GM19324 (cell line): ENCODE data around the gene DPP7.
A peak's percentile ranks its signal among the peaks of the same experiment; 100 is the strongest.

Experiments
- ATAC-seq: cut with Tn5 transposase; IDR thresholded peaks from one replicate; pipeline ENCODE4 v1.9.1; 2021; ENCODE audit warnings: mild to moderate bottlenecking, moderate library complexity; ENCODE audit not compliant: unreplicated experiment, low FRiP score

Gene DPP7

GRCh38 chr9:137095664-137096517 lies 18.6 kb downstream of the DPP7 start:
- peak; percentile 65 for ATAC-seq

GRCh38 chr9:137089232-137089947 lies 25.1 kb downstream of the DPP7 start:
- no peak for ATAC-seq

- ATAC-seq: no peak
Observed at GRCh38 chr9:137088121-137088520, 26.4 kb downstream of the DPP7 start.

- ATAC-seq: no peak
Observed at GRCh38 chr9:137087409-137087925, 27.1 kb downstream of the DPP7 start.

GRCh38 chr9:137086531-137087408 lies 27.8 kb downstream of the DPP7 start, which contains the start of gene MAN1B1:
Gene MAN1B1 (plus strand): TSS chr9:137086985. CDS start chr9:137087000, 15 bp downstream.
- ATAC-seq: peak; percentile 91

GRCh38 chr9:137085920-137086530 lies 28.5 kb downstream of the DPP7 start:
- peak; percentile 24 for ATAC-seq

GRCh38 chr9:137084526-137084925 lies 30.0 kb downstream of the DPP7 start:
- no peak for ATAC-seq

GRCh38 chr9:137083394-137084004 lies 31.0 kb downstream of the DPP7 start:
- ATAC-seq: no peak

- ATAC-seq: no peak
Observed at GRCh38 chr9:137082925-137083290, 31.6 kb downstream of the DPP7 start.

GRCh38 chr9:137082222-137082924 lies 32.2 kb downstream of the DPP7 start:
- no peak for ATAC-seq

GRCh38 chr9:137080260-137081122 lies 34.0 kb downstream of the DPP7 start:
- ATAC-seq: no peak

- ATAC-seq: no peak
Observed at GRCh38 chr9:137079401-137079787, 35.1 kb downstream of the DPP7 start.

- ATAC-seq: no peak
Observed at GRCh38 chr9:137078701-137079400, 35.7 kb downstream of the DPP7 start.

- peak; percentile 14 for ATAC-seq
Observed at GRCh38 chr9:137077758-137078693, 36.5 kb downstream of the DPP7 start.

GRCh38 chr9:137077010-137077747 lies 37.4 kb downstream of the DPP7 start, which contains the start of gene UAP1L1:
Gene UAP1L1 (plus strand): TSS chr9:137077517. CDS start chr9:137077533, 16 bp downstream.
- ATAC-seq: peak; percentile 42

- ATAC-seq: no peak
Observed at GRCh38 chr9:137076636-137077009, 37.9 kb downstream of the DPP7 start.
